Glomerular endothelial cell (primary cell): ENCODE data around the gene OGFRL1. TPM values are rescaled to one million over a fixed set of nuclear protein-coding genes. Genes with fewer than 3 reads are reported as not detected.

Source experiments
- DNase-seq: peaks from one replicate; pipeline ENCODE4 v3.0.0-alpha.2; 2011; ENCODE audit warnings: low read depth, low spot score; ENCODE audit errors: extremely low read depth
- total RNA-seq: library from RNA; depleted of rRNA; stranded (reverse); fragments of >200 nt; gene quantifications from 2 replicates; pipeline ENCODE4 v1.2.3, GENCODE V29; 2015

OGFRL1 gene
- total RNA-seq, 1 donor from 2014 or later: 58.1 TPM

DNA sequence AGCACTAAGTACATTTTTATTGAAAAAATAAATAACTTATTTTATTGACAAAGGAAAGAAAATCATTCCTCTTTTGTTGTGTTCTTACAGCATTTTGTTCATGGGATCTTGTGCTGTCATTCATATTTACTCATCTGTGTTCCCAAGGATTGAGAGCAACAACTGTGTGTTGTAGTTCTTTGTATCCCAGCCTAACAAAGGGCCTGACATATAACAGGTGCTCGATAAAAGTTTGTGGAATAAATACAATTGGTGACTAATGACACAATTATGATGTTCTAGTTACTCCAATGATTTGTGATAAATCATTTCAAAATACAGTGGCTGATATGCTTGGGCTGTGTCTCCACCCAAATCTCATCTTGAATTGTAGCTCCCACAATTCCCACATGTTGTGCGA is 7.9 kb upstream of the OGFRL1 start:
- no peak for DNase-seq

GRCh38 chr6:71284785-71285184 is 3.8 kb upstream of the OGFRL1 start:
- no peak for DNase-seq

DNA sequence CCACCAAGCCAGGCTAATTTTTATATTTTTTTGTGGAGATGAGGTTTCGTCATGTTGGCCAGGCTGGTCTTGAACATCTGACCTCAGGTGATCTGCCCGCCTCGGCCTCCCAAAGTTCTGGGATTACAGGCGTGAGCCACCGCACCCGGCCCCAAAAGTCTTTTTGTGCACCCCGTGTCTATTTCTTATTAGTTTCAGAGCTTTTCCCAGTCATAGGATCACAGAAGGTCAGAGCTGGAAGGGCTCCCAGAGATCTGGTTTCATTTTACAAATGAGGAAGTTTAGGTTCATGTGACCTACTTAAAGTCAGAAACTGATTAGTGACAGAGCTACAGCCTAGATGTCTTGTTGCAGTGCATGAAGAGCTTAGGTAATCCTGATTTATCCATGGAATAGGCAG is 1.6 kb upstream of the OGFRL1 start:
- no peak for DNase-seq

DNA sequence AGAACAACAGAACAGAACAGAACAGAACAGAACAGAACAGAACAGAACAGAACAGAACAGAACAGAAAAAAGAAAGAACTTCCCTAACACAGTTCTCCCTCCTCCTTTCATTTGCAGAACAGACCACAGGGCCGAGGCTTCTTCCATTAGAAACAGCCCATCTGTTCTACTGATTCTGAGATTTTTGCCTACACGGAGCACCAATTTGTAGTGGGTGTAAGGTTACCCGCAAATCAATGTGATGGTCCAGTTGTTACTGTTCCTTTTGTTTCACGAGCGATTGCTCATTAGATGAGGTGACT is 734 bp upstream of the OGFRL1 start:
- no peak for DNase-seq

GRCh38 chr6:71289039-71289801 is 609 bp downstream of the OGFRL1 start:
- DNase-seq: no peak

- DNase-seq: no peak
These were observed 1.2 kb downstream of the OGFRL1 start for GRCh38 chr6:71289802-71290175.

DNA sequence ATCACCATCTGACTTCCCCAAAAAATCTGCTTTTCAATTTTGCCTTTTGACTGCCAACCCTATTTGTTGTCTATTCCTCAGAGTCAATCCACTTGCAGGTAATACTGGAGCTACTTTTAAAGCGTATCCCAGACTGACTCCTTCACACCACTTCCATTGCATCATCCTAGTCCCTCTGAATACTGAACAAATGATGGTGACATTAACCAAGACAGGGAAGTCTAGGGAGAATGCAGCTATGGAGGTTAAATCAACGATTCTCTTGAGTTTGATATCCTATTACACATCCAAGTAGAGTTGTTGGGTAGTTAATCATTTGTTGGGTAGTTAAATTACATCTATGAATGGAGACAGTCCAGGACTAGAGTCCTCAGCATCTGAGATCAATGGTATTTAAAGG is 2.0 kb downstream of the OGFRL1 start:
- no peak for DNase-seq

GRCh38 chr6:71292001-71292400 is 3.4 kb downstream of the OGFRL1 start:
- DNase-seq: no peak

GRCh38 chr6:71294121-71294523 is 5.5 kb downstream of the OGFRL1 start:
- no peak for DNase-seq

DNA sequence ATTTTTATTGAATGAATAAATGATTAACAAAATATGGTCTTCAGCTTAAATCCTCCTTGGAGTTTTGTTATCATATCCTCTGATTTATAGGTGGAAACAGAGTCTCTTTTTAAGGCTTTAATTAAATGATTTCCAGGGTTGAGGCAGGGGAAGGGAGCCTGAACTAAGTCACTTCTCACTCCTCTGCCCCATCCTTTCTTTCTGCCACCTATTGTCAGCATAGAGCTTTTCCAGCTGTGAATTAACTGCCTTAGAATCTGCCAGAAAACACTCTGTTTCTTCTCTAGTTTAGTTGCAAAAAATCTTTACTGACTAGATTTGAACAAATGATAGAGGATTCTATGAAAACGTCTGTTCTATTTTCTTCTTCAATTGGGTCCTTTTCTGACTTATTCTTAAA is 9.8 kb downstream of the OGFRL1 start:
- DNase-seq: no peak

DNA sequence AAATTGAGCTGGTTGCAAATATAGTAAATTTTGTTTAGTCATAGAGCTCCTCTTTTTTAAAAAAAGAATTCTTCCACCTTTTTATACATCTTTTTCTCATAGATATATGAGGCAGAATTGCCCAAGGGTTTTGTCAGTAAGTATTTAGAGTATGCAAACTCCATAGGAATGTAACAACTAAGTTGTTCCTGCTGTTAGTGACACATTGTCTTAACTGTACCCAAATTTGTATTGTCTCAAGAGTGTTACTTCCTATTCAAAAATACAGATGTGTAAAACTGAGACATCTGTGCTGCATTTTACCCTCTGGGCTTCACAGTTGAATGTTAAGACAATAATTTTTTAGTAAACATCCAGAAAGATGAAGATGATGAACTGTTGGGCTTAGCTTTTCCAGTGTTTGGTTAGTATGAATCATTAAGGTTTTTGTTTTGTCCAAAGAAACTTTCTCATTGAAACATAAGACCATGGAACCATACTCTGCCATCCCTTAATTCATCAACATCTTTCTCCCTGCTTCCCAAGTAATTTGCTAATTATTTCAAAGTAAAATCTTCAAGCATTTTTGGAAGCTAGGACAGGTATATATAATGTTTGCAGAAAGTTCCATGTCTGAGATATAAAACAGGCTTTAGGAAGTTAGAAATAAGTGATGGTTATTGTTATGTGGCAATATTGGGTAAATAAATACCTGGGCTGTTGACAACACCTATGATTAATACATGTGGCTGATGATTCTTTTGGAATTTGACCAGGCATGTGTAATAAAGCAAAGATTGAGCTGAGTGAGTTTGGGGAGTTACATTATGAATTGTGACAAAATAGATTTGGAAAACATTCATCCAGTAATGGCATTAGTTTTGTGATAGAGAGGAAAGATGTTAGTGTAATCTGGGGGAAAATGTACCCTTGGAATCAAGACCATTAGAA is 11.2 kb downstream of the OGFRL1 start:
- no peak for DNase-seq

GRCh38 chr6:71300561-71301168 is 12.1 kb downstream of the OGFRL1 start:
- DNase-seq: no peak

- DNase-seq: no peak
These were observed 12.9 kb downstream of the OGFRL1 start for GRCh38 chr6:71301546-71301945.

- no peak for DNase-seq
These were observed 21.0 kb downstream of the OGFRL1 start for GRCh38 chr6:71309656-71310055.

- DNase-seq: no peak
These were observed 21.6 kb downstream of the OGFRL1 start for GRCh38 chr6:71310261-71310660.

GRCh38 chr6:71312089-71312488 is 23.5 kb downstream of the OGFRL1 start:
- DNase-seq: no peak

DNA sequence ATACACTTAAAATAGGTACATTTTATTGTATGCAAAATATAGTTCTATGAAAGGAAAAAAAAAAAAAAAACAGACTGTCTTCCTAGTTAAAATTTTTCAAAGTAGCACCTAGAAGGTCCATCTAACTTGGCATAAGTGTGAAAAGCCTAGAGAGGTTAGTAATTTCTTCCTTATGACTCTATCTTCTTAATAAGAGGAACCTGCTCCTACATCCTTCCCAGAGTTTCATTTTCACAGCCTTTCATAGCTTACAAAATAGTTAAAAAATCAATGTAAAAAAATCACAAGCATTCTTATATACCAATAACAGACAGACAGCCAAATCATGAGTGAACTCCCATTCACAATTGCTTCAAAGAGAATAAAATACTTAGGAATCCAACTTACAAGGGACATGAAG is 28.8 kb downstream of the OGFRL1 start:
- DNase-seq: no peak

- no peak for DNase-seq
These were observed 31.4 kb downstream of the OGFRL1 start for GRCh38 chr6:71320041-71320440.

DNA sequence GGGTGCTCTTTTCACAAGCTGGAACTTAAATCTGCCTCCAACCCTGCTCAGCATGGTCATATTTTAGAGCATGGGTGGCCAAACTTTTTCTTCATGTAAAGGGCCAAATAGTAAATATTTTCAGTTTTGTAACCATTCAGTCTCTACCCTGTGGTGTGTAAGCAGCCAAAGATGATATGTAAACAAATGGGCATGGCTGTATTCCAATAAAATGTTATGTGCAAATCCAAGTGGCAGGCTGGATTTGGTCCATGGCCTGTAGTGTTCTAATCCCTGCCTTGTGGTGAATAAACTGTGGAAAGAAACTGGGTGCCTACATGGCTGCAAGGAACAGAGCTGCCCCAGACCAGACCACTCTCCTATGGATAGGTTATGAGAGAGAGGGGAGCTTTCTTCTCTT is 32.7 kb downstream of the OGFRL1 start:
- DNase-seq: no peak

DNA sequence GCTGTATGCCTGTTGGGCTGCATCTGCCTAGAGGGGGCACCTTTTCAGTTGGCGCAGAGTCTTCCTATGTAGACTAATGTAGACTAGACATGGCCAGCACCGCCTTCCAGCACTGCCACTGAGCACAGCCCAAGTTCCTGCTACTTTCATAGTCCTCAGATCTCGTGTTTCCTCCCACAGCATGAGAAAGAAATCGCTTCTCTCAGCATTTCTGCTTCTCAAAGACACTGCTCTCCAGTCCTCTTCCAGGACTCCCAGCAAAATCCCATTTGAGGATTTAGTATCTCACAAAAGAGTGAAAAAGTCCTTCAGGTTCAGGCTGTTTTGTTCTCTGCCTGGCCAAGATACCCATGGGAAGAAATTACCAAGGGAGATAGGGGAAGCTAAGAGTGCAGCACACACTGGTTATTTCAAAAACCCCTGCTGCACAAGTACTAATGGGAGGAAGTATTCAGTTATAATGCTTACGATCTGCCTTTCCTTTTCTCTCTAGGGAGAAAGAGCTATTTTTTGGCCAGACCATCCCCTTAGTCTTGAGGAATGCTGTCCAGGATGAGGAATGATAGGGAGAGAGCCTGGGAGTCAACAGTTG is 35.7 kb downstream of the OGFRL1 start:
- DNase-seq: no peak

DNA sequence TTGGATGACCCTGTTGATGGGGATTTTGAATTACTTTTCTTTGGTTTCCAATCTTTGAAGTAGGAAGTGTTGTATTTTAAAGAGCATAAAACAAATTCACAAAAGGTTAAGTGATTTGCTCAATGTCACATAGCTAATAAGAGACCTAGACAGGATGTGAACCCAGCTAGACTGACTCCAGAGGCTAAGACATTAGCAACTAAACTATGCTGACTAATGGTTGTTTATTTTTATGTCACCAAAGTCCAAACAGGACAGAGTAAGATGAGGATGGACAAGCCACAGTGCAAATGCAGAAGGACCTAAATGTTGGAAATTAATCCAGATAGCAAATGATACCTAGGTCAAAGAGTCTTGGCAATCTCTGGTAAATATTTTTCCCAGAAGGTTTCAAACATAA is 38.0 kb downstream of the OGFRL1 start:
- DNase-seq: no peak
